Measurements from ENCODE around the gene GYG1.

The GYG1 gene

DNA sequence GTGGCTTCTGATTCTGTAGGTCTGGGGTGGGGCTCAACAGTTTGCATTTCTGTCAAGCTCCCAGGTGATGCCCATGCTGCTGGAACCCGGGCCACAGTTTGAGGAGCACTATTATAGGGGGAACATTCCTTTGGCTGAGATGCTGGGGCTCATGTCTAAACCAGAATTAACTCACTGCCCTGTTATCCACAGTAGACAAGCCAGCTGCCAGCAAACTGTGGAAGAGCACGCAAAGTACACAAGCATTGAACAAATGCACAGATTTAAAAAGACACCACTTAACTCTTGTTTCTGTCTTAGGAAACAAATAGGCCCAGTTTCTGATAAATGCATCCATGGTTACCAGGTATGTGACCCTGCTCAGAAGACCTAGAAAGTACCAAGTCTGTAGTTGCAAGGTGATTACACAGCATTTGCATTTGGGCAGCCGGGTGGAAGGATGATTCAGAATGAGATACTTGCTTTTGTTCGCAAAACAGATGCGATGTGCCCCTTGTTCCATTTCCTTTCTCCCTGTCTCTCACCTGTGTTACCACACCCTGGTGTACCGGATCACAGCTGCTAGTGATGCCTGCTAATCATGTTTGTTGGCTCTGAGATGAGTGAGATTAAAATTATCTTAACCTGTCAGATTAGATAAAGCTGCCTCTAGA is 12.4 kb downstream of the GYG1 start:
- DNase-seq (no peak), ATAC-seq (peak; percentile 62)
- no peaks in the 10 kb centered on the region for H3K9me3 Mint-ChIP-seq
- no peak overlapping the region for H3K4me3 Mint-ChIP-seq
- peaks cover 18% of the 10 kb centered on the region for H3K4me1 Mint-ChIP-seq
- peak overlapping the region in 1 of 2 donors; percentile 26 for H3K27ac Mint-ChIP-seq
- no peaks in the 10 kb centered on the region for H3K27me3 Mint-ChIP-seq

DNA sequence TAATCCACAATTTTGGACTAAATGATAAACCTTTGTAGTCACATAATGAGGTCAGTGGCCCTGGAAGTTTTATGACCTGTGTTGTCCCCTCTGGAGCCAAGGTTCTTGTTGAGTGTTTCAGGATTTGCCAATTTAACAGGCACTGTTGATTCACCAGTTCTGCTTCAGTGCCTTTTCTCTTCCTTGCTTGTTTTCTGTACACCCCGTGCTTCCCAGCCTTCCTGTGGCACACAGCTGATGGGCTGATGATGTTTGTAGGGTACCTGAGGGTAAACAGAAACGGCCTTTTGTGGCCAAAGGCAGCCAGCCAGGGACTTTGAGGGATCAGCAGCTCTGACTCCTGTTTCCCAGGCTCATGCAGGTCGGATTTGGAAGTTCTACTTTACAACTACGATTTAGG is 13.3 kb downstream of the GYG1 start:
- Mint-ChIP-seq H3K4me3 (no peak overlapping the region), H3K4me1 (peaks cover 15% of the 10 kb centered on the region), H3K27ac (no peak overlapping the region), H3K27me3 (no peaks in the 10 kb centered on the region), H3K9me3 (no peaks in the 10 kb centered on the region)
- no peak for DNase-seq
- ATAC-seq: no peak

DNA sequence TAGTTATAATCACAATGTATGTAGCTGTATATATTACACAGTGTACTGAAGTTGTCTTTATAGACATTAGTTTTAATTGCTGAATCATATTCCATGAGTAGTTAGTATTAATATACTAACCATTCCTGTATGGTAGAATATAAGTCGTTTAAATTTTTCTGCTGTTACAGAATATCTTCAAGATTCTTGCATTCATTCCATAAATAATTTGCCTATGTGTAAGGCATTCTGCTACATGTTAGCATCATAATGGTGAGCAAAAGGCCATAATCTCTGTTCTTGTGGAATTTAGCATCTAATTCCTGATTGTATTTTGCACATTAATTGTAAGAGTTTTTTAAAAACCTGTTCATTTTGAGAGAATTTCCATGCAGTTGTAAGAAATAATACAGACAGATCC is 14.1 kb downstream of the GYG1 start:
- DNase-seq (no peak), ATAC-seq (no peak)
- no peaks in the 10 kb centered on the region for H3K9me3 Mint-ChIP-seq
- no peak overlapping the region for H3K4me3 Mint-ChIP-seq
- H3K27me3 Mint-ChIP-seq: no peaks in the 10 kb centered on the region
- H3K27ac Mint-ChIP-seq: no peak overlapping the region
- H3K4me1 Mint-ChIP-seq: peaks cover 13% of the 10 kb centered on the region

DNA sequence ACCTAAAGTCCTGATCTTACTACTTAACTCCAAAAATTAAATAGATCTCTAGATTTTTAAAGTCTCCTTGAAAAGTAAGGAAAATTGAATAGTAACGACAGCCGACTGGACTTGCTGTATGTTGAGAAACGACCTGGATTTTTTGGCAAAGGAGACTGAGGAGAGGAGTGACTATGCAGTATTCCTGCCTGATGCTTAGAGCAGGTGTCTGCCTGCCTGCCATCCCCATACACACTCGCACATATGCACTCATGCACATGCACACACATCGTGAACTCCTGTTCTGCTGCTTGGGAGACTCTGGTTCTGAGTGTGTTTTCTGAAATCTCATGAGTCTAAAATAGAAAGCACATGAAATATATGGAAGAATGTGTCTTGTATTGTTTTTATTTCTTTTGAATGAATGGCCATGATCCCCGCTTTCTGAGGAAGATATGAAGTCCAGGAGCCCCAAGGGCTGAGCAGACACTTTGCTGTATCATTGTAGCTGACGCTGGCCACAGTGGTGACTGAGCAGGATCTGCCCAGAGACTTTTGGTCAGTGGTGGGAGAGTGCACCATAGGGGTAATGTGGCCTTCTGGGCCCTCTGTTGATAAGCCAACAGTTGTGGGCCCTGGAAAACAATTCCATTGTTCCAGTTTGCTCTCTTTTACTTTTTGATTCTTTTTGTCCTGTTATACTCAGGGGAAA is 16.4 kb downstream of the GYG1 start:
- H3K27me3 Mint-ChIP-seq: no peaks in the 10 kb centered on the region

DNA sequence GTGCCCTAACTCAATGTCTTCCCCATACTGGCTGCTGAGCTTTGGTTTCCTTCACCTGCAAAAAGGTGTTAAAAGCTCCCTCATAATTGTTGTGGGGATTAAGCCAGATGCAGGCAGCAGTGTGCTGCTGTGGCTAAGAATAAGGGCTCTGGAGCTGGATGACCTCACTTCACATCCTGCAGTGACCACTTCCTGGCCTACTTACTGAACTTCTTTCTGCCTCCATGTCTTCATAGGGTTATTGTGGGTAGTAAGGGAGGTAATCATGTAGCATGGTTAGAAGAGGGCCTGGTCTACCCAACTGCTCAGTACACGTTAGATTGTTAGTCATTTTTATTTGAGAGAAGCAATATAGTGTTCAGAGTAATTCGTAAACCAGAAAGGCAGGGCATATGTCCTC is 18.4 kb downstream of the GYG1 start:
- DNase-seq (peak; percentile 12 to 56), ATAC-seq (peak; percentile 99)
- Mint-ChIP-seq H3K27ac (peak overlapping the region in 1 of 2 donors; percentile 59), H3K4me3 (no peak overlapping the region), H3K9me3 (no peaks in the 10 kb centered on the region), H3K4me1 (peaks cover 7% of the 10 kb centered on the region), H3K27me3 (no peaks in the 10 kb centered on the region)

More for the DNA sequence above, 16.4 kb downstream of the GYG1 start:
- no peak overlapping the region for H3K4me3 Mint-ChIP-seq
- H3K9me3 Mint-ChIP-seq: no peaks in the 10 kb centered on the region
- peaks cover 13% of the 10 kb centered on the region for H3K4me1 Mint-ChIP-seq
- ATAC-seq (no peak), DNase-seq (no peak)
- no peak overlapping the region for H3K27ac Mint-ChIP-seq

DNA sequence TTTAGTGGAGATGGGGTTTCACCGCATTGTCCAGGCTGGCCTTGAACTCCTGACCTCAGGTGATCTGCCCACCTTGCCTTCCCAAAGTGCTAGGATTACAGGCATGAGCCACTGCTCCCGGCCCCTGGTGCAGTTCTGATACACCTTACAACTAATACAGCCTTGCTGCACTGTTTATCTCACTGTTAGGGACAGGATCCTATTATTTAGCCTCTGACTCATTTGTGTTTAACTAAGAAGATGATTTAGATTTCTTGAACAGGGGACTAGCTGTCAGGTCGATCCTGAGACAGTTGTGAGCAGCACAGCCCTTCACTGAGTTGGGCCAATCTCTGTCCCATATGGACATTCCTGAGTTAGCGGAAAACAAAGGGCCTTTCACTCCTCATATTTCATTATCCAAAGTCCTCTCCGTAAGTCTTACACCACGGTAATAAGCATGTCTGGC is 19.2 kb downstream of the GYG1 start:
- DNase-seq (no peak), ATAC-seq (no peak)
- no peak overlapping the region for H3K27ac Mint-ChIP-seq
- H3K9me3 Mint-ChIP-seq: no peaks in the 10 kb centered on the region
- no peaks in the 10 kb centered on the region for H3K27me3 Mint-ChIP-seq
- no peak overlapping the region for H3K4me3 Mint-ChIP-seq
- peaks cover 7% of the 10 kb centered on the region for H3K4me1 Mint-ChIP-seq

DNA sequence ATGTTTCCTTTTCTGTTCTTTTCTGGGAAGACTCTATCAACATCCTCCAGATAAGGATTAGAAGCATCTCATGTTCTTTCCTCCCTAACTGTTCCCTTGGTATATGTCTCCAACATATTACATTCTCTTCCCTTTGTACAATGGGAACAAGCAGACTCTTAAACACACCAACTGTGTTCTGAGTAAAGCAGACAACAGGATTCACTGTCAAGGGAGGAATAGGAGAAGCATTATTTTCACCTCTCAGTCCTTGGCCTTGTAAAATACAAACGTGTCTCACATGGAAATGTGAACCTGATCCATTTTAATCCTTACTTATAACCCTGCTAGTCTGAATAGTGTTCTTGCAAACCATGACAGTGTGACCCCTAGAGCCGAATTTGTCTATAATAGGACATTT is 19.6 kb downstream of the GYG1 start:
- ATAC-seq (no peak), DNase-seq (no peak)
- no peak overlapping the region for H3K4me3 Mint-ChIP-seq
- peak overlapping the region in 1 of 2 donors; percentile 79 for H3K27ac Mint-ChIP-seq
- H3K4me1 Mint-ChIP-seq: peaks cover 7% of the 10 kb centered on the region
- H3K9me3 Mint-ChIP-seq: no peaks in the 10 kb centered on the region
- H3K27me3 Mint-ChIP-seq: no peaks in the 10 kb centered on the region

DNA sequence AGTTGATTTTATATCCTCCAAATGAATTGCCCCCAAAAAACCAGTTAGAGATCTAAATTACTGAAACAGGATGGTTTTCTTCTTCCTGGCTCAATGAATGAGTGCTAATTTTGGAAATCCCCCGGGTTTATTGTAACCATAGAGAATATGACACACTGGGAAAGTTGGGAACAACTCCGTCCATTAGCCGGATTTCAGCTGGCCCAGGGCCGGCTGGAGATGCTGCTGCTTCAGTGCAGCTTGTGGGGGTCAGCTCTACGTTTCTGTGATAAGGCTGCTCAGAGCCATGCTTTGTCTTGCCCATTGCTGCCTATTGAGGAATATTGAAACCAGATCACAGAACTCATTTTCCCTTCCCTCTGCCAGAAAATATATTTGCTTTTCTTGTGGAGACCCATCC is 20.3 kb downstream of the GYG1 start:
- DNase-seq (no peak), ATAC-seq (no peak)
- Mint-ChIP-seq H3K9me3 (no peaks in the 10 kb centered on the region), H3K27me3 (no peaks in the 10 kb centered on the region), H3K4me1 (peaks cover 7% of the 10 kb centered on the region), H3K4me3 (no peak overlapping the region), H3K27ac (no peak overlapping the region)

DNA sequence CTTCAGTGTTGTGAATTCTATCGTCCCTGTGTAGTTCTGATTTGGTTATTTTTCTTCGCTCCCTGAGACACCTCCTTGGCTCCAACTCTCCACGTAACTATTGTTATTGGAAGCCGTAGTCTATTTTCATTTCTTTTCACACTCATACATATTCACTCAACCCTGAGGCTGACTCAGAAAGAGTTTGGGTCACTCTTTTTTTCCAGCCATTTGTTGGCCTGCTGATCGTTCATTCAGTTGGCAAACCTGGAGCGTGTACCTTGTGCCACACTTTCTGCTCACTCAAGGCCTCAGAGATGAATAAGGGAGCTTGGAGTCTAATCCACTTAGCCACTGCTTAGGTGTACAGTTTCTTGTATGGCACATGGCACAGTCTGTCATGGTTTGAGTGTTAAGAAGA is 22.4 kb downstream of the GYG1 start:
- ATAC-seq (no peak), DNase-seq (no peak)
- Mint-ChIP-seq H3K4me1 (peaks cover 7% of the 10 kb centered on the region), H3K27ac (no peak overlapping the region), H3K4me3 (no peak overlapping the region), H3K27me3 (no peaks in the 10 kb centered on the region), H3K9me3 (no peaks in the 10 kb centered on the region)

DNA sequence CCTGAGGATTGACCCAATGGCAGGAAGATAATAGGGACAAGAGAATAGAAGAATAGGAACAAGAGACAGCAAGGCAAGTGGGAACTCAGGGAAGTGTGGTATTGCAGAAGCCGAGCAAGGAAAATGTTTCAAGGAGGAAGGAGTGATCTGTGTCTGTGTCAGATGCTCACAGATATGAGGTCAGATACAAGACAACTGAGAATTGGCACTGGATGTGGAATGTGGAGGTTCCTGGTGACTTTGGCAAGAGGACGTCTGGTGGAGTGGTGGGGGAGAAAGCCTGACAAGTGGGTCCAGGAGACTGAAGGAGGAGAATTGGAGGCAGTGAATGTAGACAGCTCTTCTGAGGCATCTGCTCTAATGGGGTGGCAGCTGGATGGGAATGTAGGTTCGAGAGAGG is 24.1 kb downstream of the GYG1 start:
- DNase-seq (no peak), ATAC-seq (no peak)
- H3K27me3 Mint-ChIP-seq: no peaks in the 10 kb centered on the region
- H3K4me3 Mint-ChIP-seq: no peak overlapping the region
- H3K9me3 Mint-ChIP-seq: no peaks in the 10 kb centered on the region
- H3K27ac Mint-ChIP-seq: peak overlapping the region in 1 of 2 donors; percentile 78
- peaks cover 6% of the 10 kb centered on the region for H3K4me1 Mint-ChIP-seq

DNA sequence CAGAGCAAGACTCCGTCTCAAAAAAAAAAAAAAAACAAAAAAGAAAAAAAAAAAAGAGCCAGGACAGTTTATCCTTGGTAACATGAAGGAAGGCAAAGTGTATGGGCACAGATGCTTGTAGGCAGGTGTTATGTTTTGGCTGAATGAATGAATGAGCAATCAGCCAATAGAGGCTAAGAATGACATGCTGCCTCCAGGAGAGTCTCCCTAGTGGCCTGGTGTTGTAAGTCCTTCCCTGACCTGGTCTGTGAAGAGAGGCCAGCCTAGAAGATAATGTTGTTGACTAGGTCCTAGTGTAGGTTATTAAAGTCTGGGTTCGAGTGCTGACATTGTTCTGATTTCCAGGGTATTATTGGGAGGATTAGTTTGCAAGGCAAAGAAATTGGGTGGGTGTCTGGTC is 24.9 kb downstream of the GYG1 start:
- H3K9me3 Mint-ChIP-seq: no peaks in the 10 kb centered on the region
- DNase-seq (no peak), ATAC-seq (peak; percentile 40)
- no peaks in the 10 kb centered on the region for H3K27me3 Mint-ChIP-seq
- H3K4me1 Mint-ChIP-seq: peaks cover 12% of the 10 kb centered on the region
- no peak overlapping the region for H3K27ac Mint-ChIP-seq
- no peak overlapping the region for H3K4me3 Mint-ChIP-seq

DNA sequence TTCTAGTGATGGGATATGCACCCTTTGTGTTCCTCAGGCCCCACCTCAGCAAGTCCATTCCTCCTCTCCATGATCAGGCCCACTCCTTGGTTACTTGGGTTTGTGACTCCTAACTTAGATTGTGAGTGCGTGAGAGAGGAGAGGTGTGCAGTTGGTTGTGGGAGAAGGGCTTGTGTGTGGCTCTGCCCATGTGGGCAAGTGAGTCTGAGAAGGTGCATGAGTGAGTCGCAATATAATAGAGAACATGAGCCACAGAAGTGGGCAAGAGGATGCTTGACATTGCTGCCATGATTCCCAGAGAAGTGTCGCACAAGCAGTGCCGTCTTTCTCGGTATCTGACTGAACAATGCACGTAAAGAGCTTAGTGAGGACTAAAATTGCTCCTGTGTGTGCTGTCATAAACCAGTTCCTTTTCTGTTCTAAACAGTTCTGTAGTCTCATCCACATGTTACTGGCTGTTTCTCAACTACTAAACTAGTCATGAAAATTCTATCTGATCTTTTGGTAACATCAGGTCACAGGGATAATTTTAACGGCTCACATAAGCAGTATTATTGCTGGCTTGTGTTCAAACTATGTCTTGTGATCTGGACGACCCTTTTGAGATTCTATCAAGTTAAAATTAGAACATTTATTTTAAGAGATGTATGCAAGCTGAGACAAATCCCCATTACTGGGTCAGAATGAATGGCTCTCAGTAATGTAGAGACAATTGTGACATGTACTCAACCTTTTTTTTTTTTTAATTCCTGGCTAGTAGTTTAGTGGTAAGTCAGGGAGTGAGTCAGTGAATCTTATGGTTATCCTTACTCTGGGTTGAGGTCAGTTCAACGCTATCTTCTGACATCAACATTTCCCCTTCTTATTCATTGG is 25.6 kb downstream of the GYG1 start:
- Mint-ChIP-seq H3K9me3 (no peaks in the 10 kb centered on the region), H3K4me1 (peaks cover 12% of the 10 kb centered on the region), H3K27ac (no peak overlapping the region), H3K4me3 (no peak overlapping the region), H3K27me3 (no peaks in the 10 kb centered on the region)
- no peak for DNase-seq
- peak; percentile 72 for ATAC-seq

DNA sequence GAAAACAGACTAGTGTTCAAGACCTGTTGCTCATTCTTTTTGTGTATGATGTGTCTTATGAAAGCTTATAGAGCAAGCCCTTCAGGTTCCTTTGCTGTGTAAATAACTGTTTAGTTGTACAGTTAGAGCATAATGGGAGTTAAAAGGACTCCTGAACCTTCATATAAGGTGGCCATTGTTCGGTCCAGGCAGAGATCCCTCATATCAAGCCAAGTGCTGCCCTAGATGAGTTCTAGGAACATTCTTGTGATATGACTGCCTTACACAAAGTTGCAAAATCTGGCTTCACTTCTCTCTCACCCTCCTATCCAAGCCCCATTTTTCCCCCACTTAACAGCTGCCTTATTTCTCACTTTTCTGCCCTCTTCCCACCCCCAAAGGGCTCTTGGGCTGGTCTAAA is 26.9 kb downstream of the GYG1 start:
- no peak for DNase-seq
- ATAC-seq: no peak
- Mint-ChIP-seq H3K27ac (no peak overlapping the region), H3K4me1 (peaks cover 12% of the 10 kb centered on the region), H3K4me3 (no peak overlapping the region), H3K9me3 (no peaks in the 10 kb centered on the region), H3K27me3 (no peaks in the 10 kb centered on the region)

DNA sequence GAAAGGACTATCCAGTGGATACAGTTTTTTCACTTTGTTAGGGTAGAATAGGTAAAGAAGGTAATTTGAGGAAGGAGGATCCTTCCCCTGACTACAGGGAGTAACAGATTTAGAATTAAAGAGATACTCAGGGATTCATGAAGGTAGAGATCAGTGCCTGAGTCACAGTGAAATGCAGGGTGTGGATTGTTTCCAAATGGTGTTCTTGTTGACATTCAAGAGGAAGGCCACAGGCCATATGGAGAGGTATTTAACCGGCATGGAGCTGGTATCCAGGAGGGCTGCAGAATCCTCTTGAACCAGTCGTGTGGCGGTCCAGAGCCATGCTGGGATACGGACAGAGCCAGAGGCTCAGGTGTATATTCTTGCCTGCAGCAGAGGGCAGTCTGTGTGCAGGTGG is 28.2 kb downstream of the GYG1 start:
- peaks cover 0 to under 1% of the 10 kb centered on the region in 2 donors for H3K9me3 Mint-ChIP-seq
- ATAC-seq (no peak), DNase-seq (no peak)
- no peak overlapping the region for H3K4me3 Mint-ChIP-seq
- no peaks in the 10 kb centered on the region for H3K27me3 Mint-ChIP-seq
- peak overlapping the region in 1 of 2 donors; percentile 30 for H3K27ac Mint-ChIP-seq
- peaks cover 12% of the 10 kb centered on the region for H3K4me1 Mint-ChIP-seq

DNA sequence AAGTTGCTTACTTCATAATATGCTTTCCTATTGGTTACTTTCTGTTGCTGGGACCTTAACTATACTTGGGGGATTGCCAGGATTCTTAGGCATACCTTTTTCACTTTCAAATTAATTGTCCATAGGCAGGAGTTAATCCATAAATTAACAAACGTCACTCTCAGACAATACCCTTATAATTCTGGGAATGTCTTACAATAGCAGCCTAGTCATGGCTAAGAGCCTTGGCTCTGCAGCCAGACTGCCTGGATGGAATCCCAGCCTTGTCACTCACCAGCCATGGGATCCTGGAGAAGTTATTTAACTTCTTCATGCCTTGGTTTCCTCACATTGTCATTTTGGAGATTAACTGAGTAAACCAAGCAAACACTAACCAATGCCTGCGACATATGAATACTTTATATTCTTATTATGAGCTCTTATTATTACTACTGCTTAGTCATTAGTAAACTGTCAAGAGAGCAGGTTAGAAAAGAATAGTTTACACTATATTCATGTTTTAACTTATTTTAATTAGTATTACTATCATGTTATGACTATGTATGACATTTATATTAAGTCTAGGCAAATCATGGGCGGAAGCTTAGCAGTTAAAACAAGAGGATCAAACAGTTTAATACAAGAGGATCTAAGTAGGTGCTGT is 29.0 kb downstream of the GYG1 start:
- Mint-ChIP-seq H3K4me3 (no peak overlapping the region), H3K9me3 (peaks cover 0 to 6% of the 10 kb centered on the region in 2 donors), H3K4me1 (peaks cover 12% of the 10 kb centered on the region), H3K27ac (peak overlapping the region in 1 of 2 donors; percentile 87), H3K27me3 (no peaks in the 10 kb centered on the region)
- ATAC-seq (no peak), DNase-seq (no peak)
